Esophagus mucosa (tissue), 1 donor: ENCODE data around the gene URB1. TPM values are rescaled to one million over a fixed set of nuclear protein-coding genes. Genes with fewer than 3 reads are reported as not detected.
"Not testable (repeated sequence)": the region's sequence is repeated elsewhere in the genome, so short reads cannot be mapped to it uniquely, and the experiment has no call there.

Experiments used
- ATAC-seq: fragments of 200-7000 bp; cut with Tn5 transposase; one replicate; pipeline ENCODE4 v1.9.1; 2020
- total RNA-seq: library from RNA; stranded (reverse); gene quantifications from one replicate; pipeline ENCODE4 v1.2.4, GENCODE V29; 2023
- donor health status: DM: yes; HTN: yes; CAD: no.

URB1 gene
- total RNA-seq, 1 donor from 2014 or later, result 14.8 TPM

- peak; percentile 81 for ATAC-seq
Measured at GRCh38 chr21:32411350-32412161, 18.7 kb upstream of the URB1 start.

GRCh38 chr21:32410916-32411315 is 18.1 kb upstream of the URB1 start:
- ATAC-seq, result no peak

- no peak for ATAC-seq
Measured at GRCh38 chr21:32410291-32410690, 17.5 kb upstream of the URB1 start.

GRCh38 chr21:32406405-32406804 is 13.6 kb upstream of the URB1 start:
- ATAC-seq, result peak; percentile 71

GRCh38 chr21:32403201-32403777 is 10.5 kb upstream of the URB1 start:
- peak; percentile 59 for ATAC-seq

GRCh38 chr21:32393677-32394001 is 827 bp upstream of the URB1 start:
- no peak for ATAC-seq

GRCh38 chr21:32392299-32392879 is 423 bp downstream of the URB1 start:
- peak; percentile 37 for ATAC-seq

GRCh38 chr21:32391755-32392154 is 1.1 kb downstream of the URB1 start:
- no peak for ATAC-seq

- ATAC-seq, result not testable (repeated sequence)
Measured at GRCh38 chr21:32390537-32391224, 2.1 kb downstream of the URB1 start.

- no peak for ATAC-seq
Measured at GRCh38 chr21:32389337-32390015, 3.3 kb downstream of the URB1 start.

- no peak for ATAC-seq
Measured at GRCh38 chr21:32388306-32388705, 4.5 kb downstream of the URB1 start.

- ATAC-seq, result no peak
Measured at GRCh38 chr21:32387151-32387550, 5.7 kb downstream of the URB1 start.

- ATAC-seq, result peak; percentile 79
Measured at GRCh38 chr21:32386195-32386870, 6.5 kb downstream of the URB1 start.

GRCh38 chr21:32383812-32384211 is 9.0 kb downstream of the URB1 start:
- peak; percentile 38 for ATAC-seq

GRCh38 chr21:32382108-32382644 is 10.6 kb downstream of the URB1 start:
- peak; percentile 6 for ATAC-seq

- no peak for ATAC-seq
Measured at GRCh38 chr21:32381571-32381970, 11.2 kb downstream of the URB1 start.

GRCh38 chr21:32380940-32381339 is 11.9 kb downstream of the URB1 start:
- ATAC-seq, result no peak

GRCh38 chr21:32378956-32379355 is 13.9 kb downstream of the URB1 start:
- no peak for ATAC-seq

GRCh38 chr21:32377991-32378390 is 14.8 kb downstream of the URB1 start:
- no peak for ATAC-seq

- ATAC-seq, result no peak
Measured at GRCh38 chr21:32377506-32377905, 15.3 kb downstream of the URB1 start.

GRCh38 chr21:32372755-32373154 is 20.1 kb downstream of the URB1 start:
- ATAC-seq, result peak; percentile 47

- peak; percentile 90 for ATAC-seq
Measured at GRCh38 chr21:32371913-32372314, 20.9 kb downstream of the URB1 start.
